Measurements from ENCODE around the gene CHRNA9.
"Not testable (repeated sequence)": the region's sequence is repeated elsewhere in the genome, so short reads cannot be mapped to it uniquely, and the experiment has no call there.

CHRNA9 gene

DNA sequence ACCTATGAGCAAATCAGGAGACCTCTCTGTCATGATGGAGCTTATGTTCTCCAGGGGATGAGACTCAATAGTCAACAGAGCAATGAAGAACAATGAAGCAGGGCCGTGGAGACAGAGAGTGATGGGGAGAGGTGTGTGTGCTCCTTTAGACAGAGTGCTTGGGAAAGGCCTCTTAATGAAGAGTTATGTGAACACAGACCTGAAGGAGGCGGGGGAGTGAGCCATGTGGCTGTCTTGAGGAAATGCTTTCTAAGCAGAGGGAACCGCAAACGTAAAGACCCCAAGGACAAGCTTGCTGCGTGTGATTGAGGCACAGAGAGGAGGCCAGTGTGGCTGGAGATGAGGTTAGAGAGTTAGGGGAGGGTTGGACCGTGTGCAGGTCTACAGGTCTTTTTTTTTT is 53.1 kb downstream of the CHRNA9 start:
- DNase-seq (ENCODE audit: low read depth in 2 of 2), result no peak

DNA sequence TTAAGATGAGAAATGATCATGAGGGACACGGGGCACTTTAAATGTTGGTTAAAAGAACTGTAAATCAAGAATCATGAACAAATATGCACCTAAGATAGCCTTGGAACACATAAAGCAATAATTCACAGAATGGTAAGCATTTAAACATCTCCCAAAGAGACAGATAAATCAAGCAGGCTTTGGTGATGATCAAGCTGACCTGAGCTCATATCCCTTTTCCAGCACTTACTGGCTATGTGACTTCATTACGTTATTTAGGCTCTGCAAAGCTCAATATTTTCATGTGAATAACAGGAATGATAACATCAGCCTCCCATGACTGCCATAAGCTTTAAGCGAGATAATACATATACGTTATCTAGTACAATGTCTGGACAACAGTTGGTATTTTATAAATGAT is 54.9 kb downstream of the CHRNA9 start:
- DNase-seq (ENCODE audit: low read depth in 2 of 2), result no peak

DNA sequence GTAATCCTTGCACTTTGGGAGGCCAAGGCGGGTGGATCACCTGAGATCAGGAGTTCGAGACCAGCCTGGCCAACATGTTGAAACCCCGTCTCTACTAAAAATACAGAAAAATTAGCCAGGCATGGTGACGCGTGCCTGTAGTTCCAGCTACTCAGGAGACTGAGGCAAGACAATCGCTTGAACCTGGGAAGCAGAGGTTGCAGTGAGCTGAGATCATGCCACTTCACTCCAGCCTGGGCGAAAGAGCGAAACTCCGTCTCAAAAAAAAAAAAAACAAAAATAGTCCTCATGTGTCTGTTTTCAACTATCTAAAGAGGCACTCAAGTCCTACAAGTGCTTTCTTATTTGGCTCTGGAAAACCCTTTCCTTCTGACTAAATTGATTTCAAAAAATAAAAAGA is 57.1 kb downstream of the CHRNA9 start:
- not testable (repeated sequence) for DNase-seq (ENCODE audit: low read depth in 2 of 2)

DNA sequence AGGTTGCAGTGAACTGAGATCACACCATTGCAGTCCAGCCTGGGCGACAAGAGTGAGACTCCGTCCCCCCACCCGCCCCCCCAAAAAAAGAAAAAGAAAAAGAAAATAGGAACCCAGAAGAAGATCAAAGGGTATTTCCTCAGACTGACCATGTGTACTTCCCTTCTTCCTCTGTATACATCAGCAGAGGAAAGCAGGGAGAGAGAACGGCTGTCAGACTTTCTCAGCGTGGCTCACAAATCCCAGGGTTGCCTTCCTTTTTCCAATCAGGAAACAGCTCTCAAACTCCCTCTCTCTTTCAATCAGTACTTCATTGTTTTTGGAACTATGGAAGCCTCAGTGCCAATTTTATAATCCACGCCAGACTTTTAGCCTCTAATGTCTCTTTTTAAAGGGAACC is 59.1 kb downstream of the CHRNA9 start:
- DNase-seq (ENCODE audit: low read depth in 2 of 2), result no peak

DNA sequence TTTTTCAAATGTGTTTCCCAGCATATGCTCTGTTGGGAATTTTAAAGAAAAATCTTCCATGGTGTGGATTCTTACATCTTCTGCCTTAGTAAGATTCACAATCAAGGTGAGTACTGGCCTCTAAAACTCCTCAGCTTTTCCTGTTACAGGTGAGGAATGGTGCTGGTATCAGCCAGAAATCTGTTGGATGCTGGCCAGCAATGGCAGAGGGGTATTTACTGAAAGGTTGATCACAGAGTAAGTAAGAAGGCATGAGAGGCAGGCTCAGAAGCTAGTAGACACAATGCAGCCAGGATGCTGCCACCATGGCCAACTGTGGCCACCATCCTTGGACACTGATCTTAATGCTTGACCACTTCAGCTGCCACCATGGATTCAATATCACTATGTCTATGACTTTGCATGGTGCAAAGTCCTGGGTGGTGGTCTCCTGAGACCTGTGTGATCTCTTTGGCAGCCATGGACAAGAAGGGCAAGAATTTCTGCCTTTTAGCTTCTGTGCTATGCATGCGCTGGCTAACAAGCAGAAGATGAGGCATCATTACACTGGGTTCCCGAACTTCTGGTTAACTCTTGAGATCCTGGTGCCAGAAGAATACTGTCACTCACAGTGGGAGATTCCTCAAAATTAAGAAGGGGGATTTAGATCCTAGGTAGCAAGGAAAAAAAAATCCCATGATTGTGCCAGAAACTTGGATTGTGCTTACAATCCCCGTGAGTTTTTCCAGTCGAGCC is 60.2 kb downstream of the CHRNA9 start:
- DNase-seq (ENCODE audit: low read depth in 2 of 2), result no peak

DNA sequence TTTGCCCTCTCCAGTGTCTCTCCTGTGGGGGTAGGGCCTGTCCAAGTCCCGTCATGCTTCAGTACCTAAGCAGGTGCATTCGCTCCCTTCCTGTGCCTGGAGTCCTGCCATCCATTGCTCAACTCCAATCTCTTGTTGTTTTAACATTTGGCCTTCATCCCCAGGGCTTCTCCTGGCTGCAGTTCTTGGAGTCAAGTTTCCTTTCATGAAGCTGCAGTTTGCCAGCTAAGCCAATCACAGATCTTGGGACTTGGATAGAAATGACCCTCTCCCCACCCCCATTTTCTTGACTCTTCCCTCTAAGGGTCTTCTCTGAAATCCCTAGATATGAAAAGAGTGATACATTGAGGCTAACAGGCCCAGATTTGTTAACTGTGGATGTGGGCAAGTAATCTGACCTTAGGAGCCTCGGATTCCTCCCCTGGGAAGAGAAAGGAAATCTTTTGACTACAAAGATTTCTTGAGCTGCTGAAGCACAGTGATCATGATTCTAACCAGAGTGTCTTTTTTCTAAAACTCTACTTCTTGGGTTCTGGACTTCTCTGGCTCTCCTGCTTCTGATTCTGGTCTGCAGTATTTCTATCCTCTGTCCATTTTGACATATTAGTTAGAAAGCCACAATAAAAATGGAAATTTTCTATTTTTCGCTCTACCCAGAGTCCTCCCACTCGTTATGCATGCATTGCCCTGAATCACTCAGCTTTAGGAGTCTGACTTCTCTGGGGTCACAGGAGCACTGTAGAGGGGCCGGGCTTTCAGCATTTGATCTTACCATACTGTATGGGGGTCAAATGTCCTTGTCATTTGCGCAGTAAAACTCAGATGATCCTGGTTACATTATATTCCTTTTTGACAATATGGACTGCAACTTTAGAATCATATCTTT is 61.0 kb downstream of the CHRNA9 start:
- DNase-seq (ENCODE audit: low read depth in 2 of 2), result no peak

DNA sequence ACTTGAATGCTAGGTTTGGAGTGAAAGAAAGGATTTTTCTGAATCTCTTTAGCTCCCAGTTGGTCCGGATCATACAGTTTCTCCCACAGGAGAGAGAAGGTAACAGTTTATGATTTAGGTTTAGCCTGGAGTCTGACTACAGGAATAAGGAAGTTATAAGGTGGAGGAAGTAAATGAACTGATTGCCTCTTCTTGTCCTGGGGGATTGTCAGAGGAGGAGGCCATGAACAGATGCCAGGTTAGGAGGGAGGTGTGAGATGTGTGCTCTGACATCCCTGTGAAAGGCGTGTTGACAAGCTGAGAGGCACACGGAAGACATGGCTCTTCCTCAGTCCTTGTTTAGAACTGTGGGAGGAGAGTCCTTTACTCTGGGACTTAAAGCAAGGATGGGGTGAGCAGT is 64.4 kb downstream of the CHRNA9 start:
- DNase-seq (ENCODE audit: low read depth in 2 of 2), result no peak

DNA sequence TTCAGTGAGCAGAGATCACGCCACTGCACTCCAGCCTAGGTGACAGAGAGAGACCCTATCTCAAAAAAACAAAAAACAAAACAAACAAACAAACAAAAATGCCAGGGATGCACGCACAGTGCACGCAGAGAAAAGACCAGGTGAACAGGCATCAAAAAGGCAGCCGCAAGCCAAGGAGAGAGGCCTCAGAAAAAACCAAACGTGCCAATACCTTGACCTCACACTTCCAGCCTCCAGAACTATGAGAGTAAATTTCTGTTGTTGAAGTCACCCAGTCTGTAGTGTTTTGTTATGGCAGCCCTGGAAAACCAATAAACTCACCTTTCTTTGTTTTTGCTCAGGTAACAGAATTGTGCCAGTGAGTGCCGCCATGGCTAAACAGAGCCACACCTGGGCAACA is 66.0 kb downstream of the CHRNA9 start:
- no peak for DNase-seq (ENCODE audit: low read depth in 2 of 2)

DNA sequence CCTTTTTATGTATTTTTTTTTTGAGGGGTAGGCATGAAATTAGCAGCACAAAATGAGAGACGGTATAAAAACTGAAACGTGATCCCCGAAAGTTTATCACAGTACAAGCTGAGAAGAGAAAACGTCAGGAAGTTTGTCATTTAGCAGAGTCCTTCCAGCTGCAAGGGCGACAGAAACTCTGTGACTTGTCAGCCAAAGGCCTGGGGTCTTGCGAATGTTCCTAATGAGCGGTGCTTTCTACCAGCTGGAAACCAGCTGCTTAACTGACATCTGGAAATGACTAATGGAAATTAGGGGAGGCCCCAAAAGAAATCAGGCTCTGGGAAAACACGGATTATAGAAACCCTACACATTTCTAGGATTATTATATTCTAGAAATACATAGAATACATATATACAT is 66.5 kb downstream of the CHRNA9 start:
- no peak for DNase-seq (ENCODE audit: low read depth in 2 of 2)

DNA sequence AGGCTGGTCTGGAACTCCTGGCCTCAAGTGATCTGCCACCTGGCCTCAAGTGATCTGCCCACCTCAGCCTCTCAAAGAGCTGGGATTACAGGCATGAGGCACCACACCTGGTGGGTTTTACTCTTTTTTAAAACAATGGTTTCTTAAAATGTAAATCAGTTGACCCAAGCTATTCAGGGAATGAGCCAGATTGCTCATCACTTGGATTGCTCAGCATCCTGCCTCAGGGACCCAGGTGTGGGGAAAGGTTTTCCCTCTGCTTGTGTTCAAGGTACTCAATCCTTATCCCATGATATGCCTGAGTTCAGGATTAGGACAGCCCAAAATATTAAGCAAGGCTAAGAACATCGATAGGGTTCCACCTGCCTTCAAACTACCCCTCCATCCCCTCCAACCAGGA is 67.4 kb downstream of the CHRNA9 start:
- DNase-seq (ENCODE audit: low read depth in 2 of 2), result no peak

DNA sequence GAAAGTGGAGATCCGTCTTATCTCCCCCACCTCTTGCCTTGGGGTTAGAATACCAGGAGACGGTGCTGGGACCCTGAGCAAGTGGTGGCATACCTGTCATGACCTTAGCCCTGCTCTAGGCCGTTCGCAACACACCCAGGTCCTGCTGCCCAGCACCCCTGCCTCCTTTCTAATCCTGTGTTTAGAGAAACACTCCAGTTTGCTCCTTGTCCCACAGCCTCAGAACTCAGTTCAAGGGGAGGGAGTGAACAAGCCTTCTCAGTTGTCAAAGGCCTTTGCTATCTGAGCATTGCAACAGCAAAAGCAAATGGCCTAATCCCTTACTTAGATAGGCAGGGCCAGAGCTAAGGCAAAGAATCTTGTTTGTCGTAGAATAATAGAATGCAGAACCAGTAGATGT is 67.9 kb downstream of the CHRNA9 start:
- no peak for DNase-seq (ENCODE audit: low read depth in 2 of 2)
